A549 treated with AZD2906 at 1 μM for 4 hours (cell line): ENCODE measurements around the gene CALML4. TPM values are rescaled to one million over a fixed set of nuclear protein-coding genes. Genes with fewer than 3 reads are reported as not detected.

Source experiments
- total RNA-seq: library from RNA; stranded (reverse); fragments of 200-300 nt; extraction: Qiagen RNA extraction; gene quantifications from 5 replicates; pipeline ENCODE4 v1.2.3, GENCODE V29; 2022

Gene CALML4
- 5.4 to 8.1 TPM (median 7.8 TPM) in 5 replicates for total RNA-seq

GRCh38 chr15:68204776-68205557, at the start of gene CALML4:
Gene CALML4 (minus strand): TSS chr15:68205332. CDS start chr15:68205247, 85 bp downstream.

GRCh38 chr15:68229386-68230156, 24.4 kb upstream of the CALML4 start, which contains the start of gene CLN6:
Gene CLN6 (minus strand): TSS chr15:68229728. CDS start chr15:68229584, 144 bp downstream.

Other genes starting within 250 kb of the CALML4 start
- gene PIAS1, start 151.0 kb downstream of the CALML4 start, total RNA-seq = 15.8 to 27.3 TPM (median 21.9 TPM) in 5 replicates
- 61.5 to 86.5 TPM (median 80.3 TPM) in 5 replicates for gene CLN6, start 24.4 kb upstream of the CALML4 start, total RNA-seq
- gene FEM1B, start 72.4 kb upstream of the CALML4 start, total RNA-seq = 17.8 to 26.3 TPM (median 22.5 TPM) in 5 replicates
- 2.8 to 6.1 TPM (median 4.5 TPM) in 5 replicates for gene ITGA11, start 226.8 kb upstream of the CALML4 start, total RNA-seq